ENCODE results near the gene TOP3A. TPM values are rescaled to one million over a fixed set of nuclear protein-coding genes. Genes with fewer than 3 reads are reported as not detected.

The TOP3A gene
- total and polyA plus RNA-seq, 2 of the 4 experiments (the other 2 are of a cell fraction): 13.4 to 21.3 TPM

DNA sequence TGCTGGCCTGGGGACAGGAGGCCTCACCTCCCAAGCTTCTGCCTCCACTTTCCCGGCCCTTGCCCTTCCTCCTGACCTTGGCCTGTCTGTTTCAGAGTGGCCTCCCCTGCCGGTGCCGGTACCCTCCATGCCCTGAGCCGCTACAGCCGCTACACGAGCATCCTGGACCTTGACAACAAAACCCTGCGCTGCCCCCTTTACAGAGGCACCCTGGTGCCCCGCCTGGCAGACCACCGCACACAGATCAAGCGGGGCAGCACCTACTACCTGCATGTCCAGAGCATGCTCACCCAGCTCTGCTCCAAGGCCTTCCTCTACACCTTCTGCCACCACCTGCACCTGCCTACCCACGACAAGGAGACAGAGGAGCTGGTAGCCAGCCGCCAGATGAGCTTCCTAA lies 7.7 kb upstream of the TOP3A start:
- CTCF ChIA-PET: interaction anchor here (0.6 kb wide), 1 partner anchor 306 kb away, joined by 3 read pairs; no protein-coding TSS in a partner anchor

More for the DNA sequence above, 7.7 kb upstream of the TOP3A start:
- dilution Hi-C loops (cut with HindIII; ENCODE audit: low sequenced_read_pairs, unreplicated experiment): no loop called here
- H3K18ac ChIP-seq (ENCODE audit: low read depth, low read length): no peak overlapping the region
- no peak overlapping the region for H4K8ac ChIP-seq (ENCODE audit: low read depth in 2 of 2, low read length in 2 of 2)
- no peak overlapping the region for H3K14ac ChIP-seq (replicated peaks; ENCODE audit: low read depth, low read length)
- H3K4me3 ChIP-seq (ENCODE audit: insufficient read depth, low read depth, low read length): no peak overlapping the region
- H3K9ac ChIP-seq (ENCODE audit: low read depth, low read length): no peak overlapping the region
- POLR2A ChIA-PET (ENCODE audit: unreplicated experiment): no interaction called here
- H3K23ac ChIP-seq (ENCODE audit: low read depth, low read length): no peak overlapping the region
- no peak overlapping the region for H2BK20ac ChIP-seq (ENCODE audit: low read depth, low read length)
- peaks cover 55% of the 10 kb centered on the region for H4K20me1 ChIP-seq (ENCODE audit: insufficient read depth, low read length)
- BruUV-seq (replicated peaks): no TSS peak
- H3K4me2 ChIP-seq (ENCODE audit: low read depth, low read length): no peak overlapping the region
- H3K4me1 ChIP-seq (ENCODE audit: control insufficient read depth, insufficient read depth, low read length): peaks cover 6% of the 10 kb centered on the region; the same call in 1 of the 2 replicates
- no peak overlapping the region for H4K91ac ChIP-seq (ENCODE audit: insufficient read depth, low read depth, low read length)
- intact Hi-C loops (cut with micrococcal nuclease): no loop called here
- no peak overlapping the region for H2AK9ac ChIP-seq (replicated peaks; ENCODE audit: low read depth, low read length, poor library complexity)
- H2BK120ac ChIP-seq (ENCODE audit: low read depth, low read length): no peak overlapping the region
- DNase-seq (no peak), ATAC-seq (ENCODE audit: low read depth) (no peak)
- 96% methylated on average over 5 of the region's 12 CpGs; no CpG with 5 or more reads in 1 of the 2 experiments for WGBS, 2 experiments (ENCODE audit: extremely low coverage in 2 of 2, insufficient read length in 1 of 2)
- H3K36me3 ChIP-seq (ENCODE audit: control insufficient read depth, insufficient read depth, low read length): peaks cover 53% of the 10 kb centered on the region
- in situ Hi-C loops (cut with MboI; ENCODE audit: low sequenced_read_pairs): no loop called here
- H2BK5ac ChIP-seq (ENCODE audit: low read depth, low read length, poor library complexity, severe bottlenecking): no peak overlapping the region
- no peaks in the 10 kb centered on the region for H3K27me3 ChIP-seq (ENCODE audit: control insufficient read depth, insufficient read depth, low read length)
- no peak overlapping the region for H4K5ac ChIP-seq (ENCODE audit: low read depth, low read length)
- H3K4ac ChIP-seq (ENCODE audit: low read depth, low read length): no peak overlapping the region
- no peak overlapping the region for H2AK5ac ChIP-seq (ENCODE audit: low read depth, low read length)
- no peak overlapping the region for H2BK15ac ChIP-seq (ENCODE audit: low read depth, low read length)
- H3K79me1 ChIP-seq (ENCODE audit: low read depth in 1 of 2, low read length in 2 of 2): peaks cover 24 to 67% of the 10 kb centered on the region in 2 experiments
- H3K56ac ChIP-seq (ENCODE audit: extremely low read depth, insufficient read depth, low read length): no peak overlapping the region
- no peak overlapping the region for H3K27ac ChIP-seq (ENCODE audit: insufficient read depth, low read length)
- H2AFZ ChIP-seq (replicated peaks; ENCODE audit: low read length, poor library complexity): peak overlapping the region; percentile 33
- TF ChIP-seq RCOR1 (IDR thresholded peaks at IDR 0.05; ENCODE audit: insufficient replicate concordance, low read length) (no peak), POLR2A (IDR thresholded peaks at IDR 0.05; ENCODE audit: low read depth, low read length) (no peak), MAZ (IDR thresholded peaks at IDR 0.05; ENCODE audit: borderline replicate concordance, low read depth, low read length) (no peak), CHD1 (IDR thresholded peaks at IDR 0.05; ENCODE audit: low read depth, low read length) (no peak), MXI1 (IDR thresholded peaks at IDR 0.05; ENCODE audit: borderline replicate concordance, low read depth, low read length) (no peak)
- peaks cover 6% of the 10 kb centered on the region; the same call in 1 of the 2 replicates for H3K9me1 ChIP-seq (ENCODE audit: insufficient read depth, low read length)
- H3K9me3 ChIP-seq (ENCODE audit: control insufficient read depth, insufficient read depth, low read length): no peaks in the 10 kb centered on the region

Measured in IMR-90 (cell line).